Right lobe of liver (tissue), 6 donors: ENCODE measurements around the gene GCNT4. TPM values are rescaled to one million over a fixed set of nuclear protein-coding genes. Genes with fewer than 3 reads are reported as not detected.

Source experiments
- ATAC-seq, 4 donors: fragments of 200-7000 bp; cut with Tn5 transposase; one replicate each; pipeline ENCODE4 v1.9.1; 2020; ENCODE audit warnings: mild to moderate bottlenecking in 4 of 4, moderate library complexity in 4 of 4
- DNase-seq, 3 donors: peaks; one replicate each; pipeline ENCODE4 v3.0.0-alpha.2; 2020
- H3K27ac ChIP-seq, 3 donors: fragments of 200-600 bp; one replicate each; pipeline ENCODE4 v1.8.0; 2022
- H3K27me3 ChIP-seq, 2 donors: fragments of 200-600 bp; one replicate each; pipeline ENCODE4 v1.8.0; 2022
- H3K36me3 ChIP-seq, 4 donors: fragments of 200-600 bp; sonication (generic) in 1 of 4; one replicate each; pipeline versions ENCODE4 v1.5.1 to v1.8.0; 2017 to 2022; ENCODE audit warnings: control low read depth in 1 of 4
- H3K4me1 ChIP-seq, 4 donors: fragments of 200-600 bp; sonication (generic) in 1 of 4; one replicate each; pipeline versions ENCODE4 v1.5.1 to v1.8.0; 2017 to 2022; ENCODE audit warnings: control low read depth in 1 of 4
- H3K4me3 ChIP-seq, 3 donors: fragments of 200-600 bp; one replicate each; pipeline ENCODE4 v1.8.0; 2022
- H3K9me3 ChIP-seq, 4 donors: fragments of 200-600 bp; sonication (generic) in 1 of 4; one replicate each; pipeline versions ENCODE4 v1.5.1 to v1.8.0; 2017 to 2022; ENCODE audit warnings: control low read depth in 1 of 4
- CTCF ChIP-seq, 4 donors: fragments of 200-600 bp in 3 of 4; fragments of 450-650 bp in 1 of 4; IDR thresholded peaks; one replicate each; pipeline versions ENCODE4 v1.5.1 to v1.8.0; 2016 to 2022; ENCODE audit warnings: antibody characterized with exemption in 4 of 4, mild to moderate bottlenecking in 2 of 4
- POLR2A ChIP-seq: fragments of 450-650 bp; IDR thresholded peaks from one replicate; pipeline ENCODE4 v1.6.1; 2017; ENCODE audit warnings: antibody characterized with exemption, mild to moderate bottlenecking
- WGBS: methylation state at CpG from one replicate; pipeline ENCODE4 v1.1.6; 2018; ENCODE audit warnings: low coverage, low lambda C conversion rate; ENCODE audit not compliant: insufficient coverage; ENCODE audit errors: missing lambda C conversion rate; 5-methylcytosine and 5-hydroxymethylcytosine counted together
- intact Hi-C, 2 donors: fragments of 100-400 bp; cut with DNase I; formaldehyde crosslinking; loops; one replicate each; pipeline versions ENCODE4 v1.11.2 to v1.14.1; 2022
- total RNA-seq, 6 experiments: library from RNA; depleted of rRNA in 2 of 6; stranded (reverse); fragments of >200 nt in 2 of 6; fragmentation: NEBNext Ultra II Directional in 3 of 6; extraction: Animal tissue kit (Norgen Biotek cat#: 25700) in 3 of 6; gene quantifications; one replicate each; pipeline versions ENCODE4 v1.1.0 to v1.2.4, GENCODE V29; 2016 to 2023
- donor health status: DM: no; HTN: yes; CAD: no.
- donor health status: DM: no; HTN: no; CAD: no.
- donor health status: DM: no; HTN: no; CAD: no.
- donor health status: DM: no; HTN: yes; CAD: no.
- donor health status: DM: no; HTN: yes; CAD: no.

GCNT4 gene
- total RNA-seq, 6 experiments from 2014 or later = 0.35 to 2.0 (median 0.96) TPM

- intact Hi-C loops = no loop called here
- H3K27ac ChIP-seq = no peak overlapping the region
- peak in 1 of 4 donors; percentile 22 for ATAC-seq
- no peaks in the 10 kb centered on the region for H3K9me3 ChIP-seq
- H3K36me3 ChIP-seq = no peaks in the 10 kb centered on the region
- DNase-seq = no peak
- 67% methylated on average over 9 of the region's 9 CpGs for WGBS
- H3K4me3 ChIP-seq = no peak overlapping the region
- no peaks in the 10 kb centered on the region for H3K27me3 ChIP-seq
- peaks cover 0 to 8% (median 0%) of the 10 kb centered on the region in 4 donors for H3K4me1 ChIP-seq
- TF ChIP-seq CTCF (IDR thresholded peaks at IDR 0.05) (no peak), POLR2A (no peak)
Observed at GRCh38 chr5:75023368-75024159, 28.8 kb downstream of the GCNT4 start.

GRCh38 chr5:75021800-75022199 is 30.6 kb downstream of the GCNT4 start:
- 71% methylated on average over 4 of the region's 4 CpGs for WGBS
- DNase-seq (no peak), ATAC-seq (no peak)
- Histone ChIP-seq H3K27me3 (no peaks in the 10 kb centered on the region), H3K4me3 (no peak overlapping the region), H3K9me3 (no peaks in the 10 kb centered on the region), H3K36me3 (no peaks in the 10 kb centered on the region), H3K4me1 (peaks cover 0 to 8% (median 0%) of the 10 kb centered on the region in 4 donors), H3K27ac (no peak overlapping the region)
- intact Hi-C loops = no loop called here
- TF ChIP-seq POLR2A (no peak), CTCF (IDR thresholded peaks at IDR 0.05) (no peak)

- ATAC-seq (no peak), DNase-seq (no peak)
- H3K9me3 ChIP-seq = no peaks in the 10 kb centered on the region
- TF ChIP-seq CTCF (IDR thresholded peaks at IDR 0.05) = no peak
- no peak for TF ChIP-seq POLR2A
- no peaks in the 10 kb centered on the region for H3K36me3 ChIP-seq
- H3K4me3 ChIP-seq = no peak overlapping the region
- no peak overlapping the region for H3K27ac ChIP-seq
- 38% methylated on average over 1 of the region's 3 CpGs for WGBS
- H3K27me3 ChIP-seq = no peaks in the 10 kb centered on the region
- H3K4me1 ChIP-seq = peaks cover 0 to 8% (median 0%) of the 10 kb centered on the region in 4 donors
- intact Hi-C loops = no loop called here
Observed at GRCh38 chr5:75021219-75021618, 31.1 kb downstream of the GCNT4 start.

GRCh38 chr5:75020016-75020656 is 32.2 kb downstream of the GCNT4 start:
- intact Hi-C loops = no loop called here
- DNase-seq (no peak), ATAC-seq (peak in 3 of 4 donors; percentile 18 to 34 (median 30))
- H3K4me3 ChIP-seq = no peak overlapping the region
- no peaks in the 10 kb centered on the region for H3K9me3 ChIP-seq
- TF ChIP-seq CTCF (IDR thresholded peaks at IDR 0.05) (no peak), POLR2A (no peak)
- peaks cover 0 to 8% (median 0%) of the 10 kb centered on the region in 4 donors for H3K4me1 ChIP-seq
- H3K36me3 ChIP-seq = no peaks in the 10 kb centered on the region
- no peak overlapping the region for H3K27ac ChIP-seq
- H3K27me3 ChIP-seq = no peaks in the 10 kb centered on the region
- 67% methylated on average over 5 of the region's 10 CpGs for WGBS
